CD4-positive, CD25-positive, alpha-beta regulatory T cell (primary cell): ENCODE results near the gene MAL. TPM values are rescaled to one million over a fixed set of nuclear protein-coding genes. Genes with fewer than 3 reads are reported as not detected.

Experiments used
- ATAC-seq, 2 donors: fragments of 150-1000 bp; cut with Tn5 transposase; one replicate each; pipeline ENCODE4 v1.10.0; 2021; ENCODE audit warnings: low read depth in 2 of 2, moderate number of reproducible peaks in 2 of 2, moderate library complexity in 1 of 2
- DNase-seq, 3 donors: peaks; one replicate each; pipeline versions ENCODE4 v3.0.0 to v3.0.0-alpha.2; 2012 to 2022; ENCODE audit warnings: mixed read lengths in 1 of 3
- H3K27ac ChIP-seq: one replicate; pipeline ENCODE4 v1.7.0; 2013; ENCODE audit warnings: mild to moderate bottlenecking, low read length; ENCODE audit not compliant: insufficient read depth, poor library complexity, severe bottlenecking
- H3K27me3 ChIP-seq: one replicate; pipeline ENCODE4 v1.7.0; 2013; ENCODE audit warnings: low read length; ENCODE audit not compliant: control insufficient read depth, insufficient read depth
- H3K36me3 ChIP-seq: one replicate; pipeline ENCODE4 v1.7.0; 2013; ENCODE audit warnings: mild to moderate bottlenecking, low read length, moderate library complexity; ENCODE audit not compliant: control insufficient read depth, insufficient read depth
- H3K4me1 ChIP-seq: 2 replicates; pipeline ENCODE4 v1.7.0; 2013; ENCODE audit warnings: mild to moderate bottlenecking, low read length; ENCODE audit not compliant: insufficient read depth, control insufficient read depth, poor library complexity, severe bottlenecking
- H3K4me3 ChIP-seq: one replicate; pipeline ENCODE4 v1.7.0; 2013; ENCODE audit warnings: low read depth, mild to moderate bottlenecking, low read length, moderate library complexity
- H3K9me3 ChIP-seq, 2 experiments: 1 replicate in 1 of 2; 2 replicates in 1 of 2; pipeline ENCODE4 v1.7.0; 2013; ENCODE audit warnings: low read length in 2 of 2, mild to moderate bottlenecking in 1 of 2, moderate library complexity in 1 of 2; ENCODE audit not compliant: control insufficient read depth in 2 of 2
- H3K27ac Mint-ChIP-seq, 3 donors: one replicate each; pipeline ENCODE4 v1.8.0; 2020 to 2022; ENCODE audit warnings: mild to moderate bottlenecking in 3 of 3, mixed read lengths in 3 of 3, moderate library complexity in 2 of 3
- H3K27me3 Mint-ChIP-seq: one replicate; pipeline ENCODE4 v1.8.0; 2022; ENCODE audit warnings: mild to moderate bottlenecking, mixed read lengths
- H3K36me3 Mint-ChIP-seq: one replicate; pipeline ENCODE4 v1.8.0; 2020; ENCODE audit warnings: mixed read lengths
- H3K4me1 Mint-ChIP-seq, 4 donors: one replicate each; pipeline ENCODE4 v1.8.0; 2020 to 2022; ENCODE audit warnings: mixed read lengths in 4 of 4, mild to moderate bottlenecking in 1 of 4
- H3K4me3 Mint-ChIP-seq, 4 donors: one replicate each; pipeline ENCODE4 v1.8.0; 2020 to 2022; ENCODE audit warnings: mild to moderate bottlenecking in 4 of 4, mixed read lengths in 4 of 4, moderate library complexity in 3 of 4
- H3K9me3 Mint-ChIP-seq, 7 donors: one replicate each; pipeline ENCODE4 v1.8.0; 2020 to 2022; ENCODE audit warnings: mixed read lengths in 7 of 7, mild to moderate bottlenecking in 3 of 7, moderate library complexity in 2 of 7
- polyA plus RNA-seq, 4 donors: library from polyadenylated mRNA; unstranded; fragments of 300-500 nt; fragmentation: Illumina TruSeq; gene quantifications; one replicate each; pipeline ENCODE4 v1.2.3, GENCODE V29; 2021
- total RNA-seq: library from RNA; stranded (reverse); gene quantifications from one replicate; pipeline ENCODE4 v1.2.3, GENCODE V29; 2022

Gene MAL
- total and polyA plus RNA-seq, 5 donors from 2014 or later: 130 to 263 (median 191) TPM

DNA sequence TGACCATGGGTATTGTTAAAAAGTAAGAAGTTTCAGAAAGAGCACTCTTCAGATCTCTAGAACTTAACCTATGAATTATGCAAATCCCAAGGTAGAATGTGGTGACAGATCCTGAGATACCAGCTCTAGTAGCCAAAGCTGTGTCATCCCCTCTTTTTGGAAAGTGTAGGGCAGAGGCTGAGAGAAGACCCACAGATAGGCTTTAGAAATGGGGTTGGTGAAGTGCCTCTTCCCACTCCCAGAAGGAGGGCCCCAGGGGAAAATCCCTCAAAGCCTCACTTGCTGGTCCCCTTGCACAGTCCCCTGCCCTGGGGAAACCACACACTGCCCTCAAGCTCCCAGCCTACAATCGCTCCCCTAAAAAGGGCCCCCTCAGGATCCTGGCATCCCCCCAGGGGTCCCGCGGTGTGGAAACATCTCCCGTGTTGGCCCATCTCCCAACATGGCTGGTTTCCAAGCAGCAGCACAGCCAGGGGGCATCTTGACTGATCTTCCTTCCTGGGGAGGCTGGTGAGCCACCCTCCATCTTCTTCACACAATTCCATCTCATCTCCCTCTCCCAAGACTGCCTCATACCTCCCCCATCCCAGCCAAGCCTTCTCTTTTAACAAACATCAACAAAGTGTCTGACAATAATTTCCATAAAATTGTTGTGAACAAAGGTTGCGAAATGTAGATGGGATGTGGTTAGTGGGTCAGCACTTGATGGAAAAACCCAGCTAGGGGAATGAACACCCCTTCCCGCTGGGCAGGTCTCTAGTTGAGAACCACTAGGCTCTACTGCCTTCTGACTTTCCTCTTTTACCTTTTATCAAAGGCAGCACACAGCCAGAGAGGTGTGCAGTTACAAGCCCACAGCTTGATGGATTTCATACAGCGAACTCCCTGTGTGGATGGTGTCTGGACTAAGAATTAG, 25.1 kb downstream of the MAL start:
- Histone ChIP-seq H3K4me3 (no peak overlapping the region), H3K9me3 (no peaks in the 10 kb centered on the region), H3K36me3 (peaks cover 25% of the 10 kb centered on the region), H3K27me3 (no peaks in the 10 kb centered on the region), H3K27ac (peak overlapping the region; percentile 30), H3K4me1 (peaks cover 52% of the 10 kb centered on the region)
- no peak for DNase-seq
- no peak for ATAC-seq
- H3K27me3 Mint-ChIP-seq: no peaks in the 10 kb centered on the region
- peak overlapping the region in 1 of 4 donors; percentile 4 for H3K4me3 Mint-ChIP-seq
- H3K27ac Mint-ChIP-seq: peak overlapping the region; percentile 77 to 86 (median 83)
- H3K9me3 Mint-ChIP-seq: no peaks in the 10 kb centered on the region
- H3K36me3 Mint-ChIP-seq: peaks cover 36% of the 10 kb centered on the region
- peaks cover 10 to 89% (median 31%) of the 10 kb centered on the region in 4 donors for H3K4me1 Mint-ChIP-seq

DNA sequence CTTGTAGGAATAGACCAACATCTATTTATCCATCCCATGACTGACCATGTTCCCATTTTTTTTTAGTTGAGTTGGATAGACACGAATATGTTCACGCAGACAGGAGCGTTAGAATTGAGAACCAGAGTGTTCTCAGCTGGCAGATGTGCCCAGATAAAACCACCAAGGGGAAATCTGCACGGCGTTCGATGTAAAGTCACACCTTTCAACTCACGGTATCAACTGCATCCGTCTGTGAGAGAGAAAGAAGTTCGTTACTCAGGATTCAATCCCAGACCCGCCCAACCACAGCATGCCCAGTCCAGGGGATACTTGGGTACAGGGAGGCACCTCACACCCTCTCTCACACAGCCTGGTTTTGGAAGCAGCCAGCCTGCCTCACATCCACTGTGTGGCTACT, 26.1 kb downstream of the MAL start:
- H3K4me1 ChIP-seq: peaks cover 52% of the 10 kb centered on the region
- Mint-ChIP-seq H3K36me3 (peaks cover 30% of the 10 kb centered on the region), H3K27ac (peak overlapping the region; percentile 77 to 86 (median 83)), H3K9me3 (no peaks in the 10 kb centered on the region), H3K4me3 (peak overlapping the region in 1 of 4 donors; percentile 18), H3K27me3 (no peaks in the 10 kb centered on the region), H3K4me1 (peaks cover 10 to 89% (median 34%) of the 10 kb centered on the region in 4 donors)
- H3K27ac ChIP-seq: peak overlapping the region; percentile 30
- peaks cover 25% of the 10 kb centered on the region for H3K36me3 ChIP-seq
- ATAC-seq (no peak), DNase-seq (no peak)
- H3K9me3 ChIP-seq: no peaks in the 10 kb centered on the region
- H3K27me3 ChIP-seq: no peaks in the 10 kb centered on the region
- no peak overlapping the region for H3K4me3 ChIP-seq

DNA sequence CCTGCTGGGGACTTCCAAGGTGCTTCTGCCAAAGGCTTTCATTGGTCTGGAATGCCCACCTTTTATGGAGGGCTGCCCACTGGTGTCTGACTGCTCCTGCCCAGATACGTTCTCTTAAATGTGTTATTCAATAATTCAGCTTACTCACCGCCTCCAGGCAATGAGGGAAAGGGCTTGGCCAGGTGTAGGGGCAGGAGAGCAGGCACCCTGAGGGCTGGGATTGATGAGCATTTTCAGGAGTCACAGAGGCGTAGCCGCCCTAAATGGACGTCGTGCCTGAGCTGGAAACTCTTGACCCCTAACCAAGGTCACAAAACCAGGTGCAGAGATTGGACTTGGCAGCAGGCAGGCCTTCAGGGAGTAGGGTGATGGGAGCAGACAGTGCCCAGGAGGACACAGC, 26.8 kb downstream of the MAL start:
- no peaks in the 10 kb centered on the region for H3K9me3 Mint-ChIP-seq
- H3K4me3 Mint-ChIP-seq: peak overlapping the region in 1 of 4 donors; percentile 46
- Histone ChIP-seq H3K4me3 (no peak overlapping the region), H3K4me1 (peaks cover 48% of the 10 kb centered on the region), H3K9me3 (no peaks in the 10 kb centered on the region), H3K36me3 (peaks cover 25% of the 10 kb centered on the region), H3K27ac (no peak overlapping the region), H3K27me3 (no peaks in the 10 kb centered on the region)
- H3K36me3 Mint-ChIP-seq: peaks cover 30% of the 10 kb centered on the region
- DNase-seq: no peak
- H3K27me3 Mint-ChIP-seq: no peaks in the 10 kb centered on the region
- H3K27ac Mint-ChIP-seq: peak overlapping the region; percentile 77 to 86 (median 83)
- no peak for ATAC-seq
- peaks cover 10 to 87% (median 35%) of the 10 kb centered on the region in 4 donors for H3K4me1 Mint-ChIP-seq

DNA sequence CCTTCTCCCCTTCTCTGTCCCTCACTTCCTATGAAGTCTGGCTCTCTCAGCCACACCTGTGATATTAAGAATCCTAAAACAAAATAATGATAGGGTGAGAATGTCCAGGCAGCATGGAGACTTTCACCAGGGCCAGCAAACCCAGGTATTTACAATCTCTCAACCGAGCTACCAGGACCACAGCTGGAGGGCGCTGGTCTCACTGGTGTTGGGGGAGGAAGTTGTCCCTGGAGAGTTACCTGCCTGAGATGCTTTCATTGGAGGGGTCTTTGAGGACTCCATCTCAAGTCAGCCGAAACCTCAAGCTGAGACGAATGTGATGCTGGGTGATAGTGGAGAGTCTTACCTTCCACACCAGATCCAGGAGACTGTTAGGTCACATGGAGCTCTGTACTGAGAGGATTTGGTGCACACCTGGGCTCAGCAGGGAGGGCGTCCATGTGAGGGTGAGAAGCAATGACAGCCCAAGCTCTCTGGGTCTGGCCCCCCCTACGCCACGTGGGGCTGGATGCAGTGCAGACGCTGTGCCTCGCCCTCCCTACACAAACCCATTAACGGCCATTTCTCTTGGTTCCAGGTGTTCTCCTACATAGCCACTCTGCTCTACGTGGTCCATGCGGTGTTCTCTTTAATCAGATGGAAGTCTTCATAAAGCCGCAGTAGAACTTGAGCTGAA, 27.4 kb downstream of the MAL start:
- H3K4me3 ChIP-seq: no peak overlapping the region
- no peaks in the 10 kb centered on the region for H3K27me3 ChIP-seq
- ATAC-seq (no peak), DNase-seq (no peak)
- Mint-ChIP-seq H3K9me3 (no peaks in the 10 kb centered on the region), H3K36me3 (peaks cover 30% of the 10 kb centered on the region), H3K4me3 (peak overlapping the region in 1 of 4 donors; percentile 57), H3K27me3 (no peaks in the 10 kb centered on the region), H3K27ac (peak overlapping the region; percentile 55 to 83 (median 69)), H3K4me1 (peaks cover 10 to 81% (median 35%) of the 10 kb centered on the region in 4 donors)
- no peak overlapping the region for H3K27ac ChIP-seq
- peaks cover 25% of the 10 kb centered on the region for H3K36me3 ChIP-seq
- H3K9me3 ChIP-seq: no peaks in the 10 kb centered on the region
- peaks cover 41% of the 10 kb centered on the region for H3K4me1 ChIP-seq

DNA sequence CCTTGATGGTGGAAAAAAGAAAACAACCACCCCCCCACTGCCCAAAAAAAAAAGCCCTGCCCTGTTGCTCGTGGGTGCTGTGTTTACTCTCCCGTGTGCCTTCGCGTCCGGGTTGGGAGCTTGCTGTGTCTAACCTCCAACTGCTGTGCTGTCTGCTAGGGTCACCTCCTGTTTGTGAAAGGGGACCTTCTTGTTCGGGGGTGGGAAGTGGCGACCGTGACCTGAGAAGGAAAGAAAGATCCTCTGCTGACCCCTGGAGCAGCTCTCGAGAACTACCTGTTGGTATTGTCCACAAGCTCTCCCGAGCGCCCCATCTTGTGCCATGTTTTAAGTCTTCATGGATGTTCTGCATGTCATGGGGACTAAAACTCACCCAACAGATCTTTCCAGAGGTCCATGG, 28.0 kb downstream of the MAL start:
- Mint-ChIP-seq H3K9me3 (no peaks in the 10 kb centered on the region), H3K36me3 (peaks cover 30% of the 10 kb centered on the region), H3K27ac (peak overlapping the region; percentile 83 to 93 (median 92)), H3K27me3 (no peaks in the 10 kb centered on the region), H3K4me1 (peaks cover 10 to 80% (median 35%) of the 10 kb centered on the region in 4 donors), H3K4me3 (peak overlapping the region in 2 of 4 donors; percentile 57 to 65)
- Histone ChIP-seq H3K27me3 (no peaks in the 10 kb centered on the region), H3K4me1 (peaks cover 35% of the 10 kb centered on the region), H3K9me3 (no peaks in the 10 kb centered on the region), H3K36me3 (peaks cover 25% of the 10 kb centered on the region), H3K4me3 (no peak overlapping the region), H3K27ac (peak overlapping the region; percentile 59)
- DNase-seq (no peak), ATAC-seq (no peak)

DNA sequence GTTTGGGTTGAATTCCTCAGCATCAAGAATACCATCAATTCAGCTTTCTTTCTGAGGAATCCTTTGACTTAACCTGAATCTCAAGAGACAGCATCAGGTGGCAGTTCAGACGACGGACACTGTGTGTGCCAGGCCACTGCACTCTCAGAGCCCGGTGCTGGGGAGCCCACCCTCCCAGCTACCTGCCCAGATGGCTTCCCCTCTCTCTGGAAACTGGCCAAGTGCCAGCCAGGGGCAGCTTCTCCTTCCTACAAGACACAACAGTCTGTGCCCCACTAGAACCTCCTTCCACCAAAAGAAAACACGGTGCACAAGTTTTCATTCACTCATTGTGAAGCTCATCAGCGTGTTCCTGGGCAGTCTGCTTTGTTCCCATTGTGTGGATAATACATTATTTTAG, 28.5 kb downstream of the MAL start:
- no peaks in the 10 kb centered on the region for H3K9me3 ChIP-seq
- no peak overlapping the region for H3K4me3 ChIP-seq
- no peaks in the 10 kb centered on the region for H3K27me3 ChIP-seq
- Mint-ChIP-seq H3K27ac (peak overlapping the region; percentile 79 to 92 (median 83)), H3K9me3 (no peaks in the 10 kb centered on the region), H3K27me3 (no peaks in the 10 kb centered on the region), H3K36me3 (peaks cover 30% of the 10 kb centered on the region), H3K4me3 (peak overlapping the region in 3 of 4 donors; percentile 10 to 65 (median 57)), H3K4me1 (peaks cover 10 to 77% (median 33%) of the 10 kb centered on the region in 4 donors)
- peak overlapping the region; percentile 59 for H3K27ac ChIP-seq
- ATAC-seq (no peak), DNase-seq (no peak)
- peaks cover 25% of the 10 kb centered on the region for H3K36me3 ChIP-seq
- peaks cover 31% of the 10 kb centered on the region for H3K4me1 ChIP-seq

DNA sequence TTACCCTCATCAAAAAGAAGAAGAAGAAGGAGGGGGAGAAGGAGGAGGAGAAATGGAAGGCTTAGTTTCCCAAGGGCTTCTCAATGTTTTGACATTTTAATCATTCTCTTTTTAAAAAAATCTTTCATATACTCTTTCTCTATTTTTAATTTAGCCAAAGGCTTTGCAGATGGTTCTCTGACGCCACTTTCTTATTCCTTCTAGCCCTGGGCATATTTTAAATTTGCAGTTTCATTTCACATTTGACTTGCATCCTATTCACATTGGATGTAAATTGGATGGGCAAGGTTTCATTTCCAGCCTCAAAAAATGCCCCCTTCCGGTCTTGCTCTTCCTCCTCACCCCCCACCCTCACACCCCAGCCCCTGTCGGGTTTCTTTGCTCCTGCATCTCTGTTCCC, 29.8 kb downstream of the MAL start:
- peak overlapping the region in 1 of 4 donors; percentile 72 for H3K4me3 Mint-ChIP-seq
- Histone ChIP-seq H3K9me3 (no peaks in the 10 kb centered on the region), H3K4me3 (no peak overlapping the region), H3K4me1 (peaks cover 30% of the 10 kb centered on the region), H3K27ac (peak overlapping the region; percentile 59), H3K36me3 (peaks cover 25% of the 10 kb centered on the region), H3K27me3 (no peaks in the 10 kb centered on the region)
- no peaks in the 10 kb centered on the region for H3K9me3 Mint-ChIP-seq
- peaks cover 24% of the 10 kb centered on the region for H3K36me3 Mint-ChIP-seq
- H3K27me3 Mint-ChIP-seq: no peaks in the 10 kb centered on the region
- peaks cover 10 to 72% (median 31%) of the 10 kb centered on the region in 4 donors for H3K4me1 Mint-ChIP-seq
- peak overlapping the region; percentile 63 to 75 (median 70) for H3K27ac Mint-ChIP-seq
- ATAC-seq (no peak), DNase-seq (no peak)
